Activated CD4-positive, alpha-beta T cell treated with anti-CD3 and anti-CD28 coated beads, Interleukin-2, amount 50 U/mL, for 1 hour (primary cell): Measurements from ENCODE around the gene TCF7.
A peak's percentile ranks its signal among the peaks of the same experiment; 100 is the strongest.

ENCODE experiments used
- DNase-seq: peaks from one replicate; pipeline ENCODE4 v3.0.0-alpha.2; 2020

The TCF7 gene

GRCh38 chr5:134131578-134132350 is 17.3 kb downstream of the TCF7 start:
- DNase-seq: no peak

- DNase-seq: peak; percentile 80
These were observed 18.1 kb downstream of the TCF7 start for GRCh38 chr5:134132372-134133187.

- peak; percentile 16 for DNase-seq
These were observed 18.9 kb downstream of the TCF7 start for GRCh38 chr5:134133188-134133994.

- peak; percentile 0 for DNase-seq
These were observed 19.6 kb downstream of the TCF7 start for GRCh38 chr5:134133995-134134541.

GRCh38 chr5:134135091-134135655 is 20.7 kb downstream of the TCF7 start:
- peak; percentile 1 for DNase-seq

GRCh38 chr5:134136221-134136631 is 21.7 kb downstream of the TCF7 start:
- peak; percentile 2 for DNase-seq

GRCh38 chr5:134136771-134137170 is 22.3 kb downstream of the TCF7 start:
- peak; percentile 1 for DNase-seq

GRCh38 chr5:134138416-134139376 is 24.2 kb downstream of the TCF7 start:
- DNase-seq: peak; percentile 28

GRCh38 chr5:134139377-134139851 is 24.9 kb downstream of the TCF7 start:
- DNase-seq: no peak

- no peak for DNase-seq
These were observed 25.5 kb downstream of the TCF7 start for GRCh38 chr5:134139891-134140469.

GRCh38 chr5:134140530-134141201 is 26.2 kb downstream of the TCF7 start:
- peak; percentile 60 for DNase-seq

- no peak for DNase-seq
These were observed 27.0 kb downstream of the TCF7 start for GRCh38 chr5:134141331-134142050.

- no peak for DNase-seq
These were observed 27.6 kb downstream of the TCF7 start for GRCh38 chr5:134142052-134142451.

- DNase-seq: no peak
These were observed 28.3 kb downstream of the TCF7 start for GRCh38 chr5:134142806-134143205.

GRCh38 chr5:134143431-134143830 is 28.9 kb downstream of the TCF7 start:
- no peak for DNase-seq

GRCh38 chr5:134143944-134144941 is 29.8 kb downstream of the TCF7 start:
- no peak for DNase-seq

GRCh38 chr5:134145041-134145757 is 30.7 kb downstream of the TCF7 start:
- DNase-seq: no peak
